ENCODE data around the gene HOXB3.
A peak's percentile ranks its signal among the peaks of the same experiment; 100 is the strongest.

The HOXB3 gene

GRCh38 chr17:48625495-48626244, 35.6 kb upstream of the HOXB3 start:
- no peak for DNase-seq (ENCODE audit: low read depth)

- DNase-seq (ENCODE audit: low read depth): no peak
Measured at GRCh38 chr17:48624544-48625494, 34.8 kb upstream of the HOXB3 start.

GRCh38 chr17:48624118-48624517, 34.1 kb upstream of the HOXB3 start:
- DNase-seq (ENCODE audit: low read depth): no peak

GRCh38 chr17:48623583-48623982, 33.5 kb upstream of the HOXB3 start:
- DNase-seq (ENCODE audit: low read depth): no peak

GRCh38 chr17:48622857-48623256, 32.8 kb upstream of the HOXB3 start:
- DNase-seq (ENCODE audit: low read depth): no peak

GRCh38 chr17:48621410-48622392, 31.7 kb upstream of the HOXB3 start:
- no peak for DNase-seq (ENCODE audit: low read depth)

GRCh38 chr17:48620461-48621139, 30.6 kb upstream of the HOXB3 start:
- no peak for DNase-seq (ENCODE audit: low read depth)

GRCh38 chr17:48619826-48620449, 29.9 kb upstream of the HOXB3 start:
- DNase-seq (ENCODE audit: low read depth): no peak

- DNase-seq (ENCODE audit: low read depth): peak; percentile 78
Measured at GRCh38 chr17:48618256-48618896, 28.3 kb upstream of the HOXB3 start.

- DNase-seq (ENCODE audit: low read depth): no peak
Measured at GRCh38 chr17:48617471-48618255, 27.6 kb upstream of the HOXB3 start.

- DNase-seq (ENCODE audit: low read depth): no peak
Measured at GRCh38 chr17:48616717-48617470, 26.9 kb upstream of the HOXB3 start.

- DNase-seq (ENCODE audit: low read depth): no peak
Measured at GRCh38 chr17:48615963-48616716, 26.1 kb upstream of the HOXB3 start.

- DNase-seq (ENCODE audit: low read depth): no peak
Measured at GRCh38 chr17:48615047-48615962, 25.3 kb upstream of the HOXB3 start, which contains the start of gene HOXB8. Gene HOXB8 (minus strand): TSS chr17:48615292. CDS start chr17:48614704, 588 bp downstream.

- no peak for DNase-seq (ENCODE audit: low read depth)
Measured at GRCh38 chr17:48613862-48614694, 24.0 kb upstream of the HOXB3 start.

- no peak for DNase-seq (ENCODE audit: low read depth)
Measured at GRCh38 chr17:48612854-48613691, 23.0 kb upstream of the HOXB3 start.
